ENCODE data around the gene ELOB. TPM values are rescaled to one million over a fixed set of nuclear protein-coding genes. Genes with fewer than 3 reads are reported as not detected.

The ELOB gene
- total RNA-seq, 2 donors from 2014 or later: 318 to 496 TPM

DNA sequence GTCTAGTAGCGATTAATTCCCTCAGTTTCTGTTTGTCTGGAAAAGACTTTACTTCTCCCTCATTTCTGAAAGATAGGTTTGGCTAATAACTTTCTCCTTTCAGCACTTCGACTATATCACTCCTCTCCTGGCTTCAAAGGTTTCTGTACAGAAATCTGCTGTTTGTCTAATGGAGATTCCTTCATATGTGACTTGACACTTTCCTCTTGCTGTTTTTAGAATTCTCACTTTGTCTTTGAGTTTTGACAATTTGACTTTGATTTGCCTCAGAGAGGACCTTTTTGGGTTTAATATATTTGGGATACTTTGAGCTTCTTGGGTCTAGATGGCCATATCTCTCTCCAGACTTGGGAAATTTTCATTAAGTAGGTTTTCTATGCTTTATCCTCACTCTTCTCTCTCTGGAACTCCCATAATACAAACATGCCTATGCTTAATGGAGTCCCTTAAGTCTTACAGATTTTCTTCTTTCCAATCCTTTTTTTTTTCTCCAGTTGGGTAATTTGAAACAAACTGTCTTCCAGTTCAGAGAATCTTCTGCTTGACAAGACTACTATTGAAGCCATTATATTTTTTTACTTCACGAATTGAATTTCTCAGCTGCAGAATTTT, 32.2 kb upstream of the ELOB start:
- TF ChIP-seq POLR2A (IDR thresholded peaks at IDR 0.05) (no peak), POLR2AphosphoS5 (IDR thresholded peaks at IDR 0.05) (no peak)
- TF ChIP-seq, protein P1, sequence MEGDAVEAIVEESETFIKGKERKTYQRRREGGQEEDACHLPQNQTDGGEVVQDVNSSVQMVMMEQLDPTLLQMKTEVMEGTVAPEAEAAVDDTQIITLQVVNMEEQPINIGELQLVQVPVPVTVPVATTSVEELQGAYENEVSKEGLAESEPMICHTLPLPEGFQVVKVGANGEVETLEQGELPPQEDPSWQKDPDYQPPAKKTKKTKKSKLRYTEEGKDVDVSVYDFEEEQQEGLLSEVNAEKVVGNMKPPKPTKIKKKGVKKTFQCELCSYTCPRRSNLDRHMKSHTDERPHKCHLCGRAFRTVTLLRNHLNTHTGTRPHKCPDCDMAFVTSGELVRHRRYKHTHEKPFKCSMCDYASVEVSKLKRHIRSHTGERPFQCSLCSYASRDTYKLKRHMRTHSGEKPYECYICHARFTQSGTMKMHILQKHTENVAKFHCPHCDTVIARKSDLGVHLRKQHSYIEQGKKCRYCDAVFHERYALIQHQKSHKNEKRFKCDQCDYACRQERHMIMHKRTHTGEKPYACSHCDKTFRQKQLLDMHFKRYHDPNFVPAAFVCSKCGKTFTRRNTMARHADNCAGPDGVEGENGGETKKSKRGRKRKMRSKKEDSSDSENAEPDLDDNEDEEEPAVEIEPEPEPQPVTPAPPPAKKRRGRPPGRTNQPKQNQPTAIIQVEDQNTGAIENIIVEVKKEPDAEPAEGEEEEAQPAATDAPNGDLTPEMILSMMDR (IDR thresholded peaks at IDR 0.05): no peak
- H3K4me1 ChIP-seq (replicated peaks): no peaks in the 10 kb centered on the region
- no peaks in the 10 kb centered on the region for H3K9me3 ChIP-seq
- H3K27ac ChIP-seq: no peak overlapping the region
- no peaks in the 10 kb centered on the region for H3K36me3 ChIP-seq
- no peaks in the 10 kb centered on the region for H3K27me3 ChIP-seq (replicated peaks; ENCODE audit: insufficient read depth)
- no peak overlapping the region for H3K4me3 ChIP-seq
- DNase-seq (ENCODE audit: low spot score): no peak
- intact Hi-C loops (cut with DNase I): no loop called here
- 74% methylated on average over 3 of the region's 3 CpGs for WGBS

DNA sequence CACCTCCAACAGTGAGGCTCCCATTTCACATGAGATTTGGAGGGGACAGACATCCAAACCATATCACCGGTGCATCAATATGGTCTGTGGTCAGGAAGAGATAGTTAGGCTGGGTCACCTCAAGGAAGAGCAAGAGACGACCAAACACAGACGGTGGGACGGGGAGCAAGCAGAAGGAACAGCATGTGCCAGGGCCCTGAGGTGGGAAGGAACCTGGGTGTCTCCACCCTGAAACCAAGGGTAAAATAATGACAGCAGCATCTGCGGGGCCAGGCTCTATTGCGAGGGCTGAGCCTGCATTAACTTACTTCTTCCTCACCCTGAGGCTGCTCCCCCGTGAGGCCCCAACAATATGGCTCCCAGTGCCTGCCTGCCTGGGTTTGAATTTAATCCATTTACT, 31.1 kb upstream of the ELOB start:
- H3K36me3 ChIP-seq: no peaks in the 10 kb centered on the region
- TF ChIP-seq POLR2AphosphoS5 (IDR thresholded peaks at IDR 0.05) (no peak), POLR2A (IDR thresholded peaks at IDR 0.05) (no peak)
- TF ChIP-seq, protein P1 (IDR thresholded peaks at IDR 0.05): no peak
- intact Hi-C loops (cut with DNase I): no loop called here
- H3K9me3 ChIP-seq: no peaks in the 10 kb centered on the region
- 93% methylated on average over 7 of the region's 7 CpGs for WGBS
- H3K4me1 ChIP-seq (replicated peaks): no peaks in the 10 kb centered on the region
- H3K27ac ChIP-seq: no peak overlapping the region
- no peak for DNase-seq (ENCODE audit: low spot score)
- H3K4me3 ChIP-seq: no peak overlapping the region
- H3K27me3 ChIP-seq (replicated peaks; ENCODE audit: insufficient read depth): no peaks in the 10 kb centered on the region

DNA sequence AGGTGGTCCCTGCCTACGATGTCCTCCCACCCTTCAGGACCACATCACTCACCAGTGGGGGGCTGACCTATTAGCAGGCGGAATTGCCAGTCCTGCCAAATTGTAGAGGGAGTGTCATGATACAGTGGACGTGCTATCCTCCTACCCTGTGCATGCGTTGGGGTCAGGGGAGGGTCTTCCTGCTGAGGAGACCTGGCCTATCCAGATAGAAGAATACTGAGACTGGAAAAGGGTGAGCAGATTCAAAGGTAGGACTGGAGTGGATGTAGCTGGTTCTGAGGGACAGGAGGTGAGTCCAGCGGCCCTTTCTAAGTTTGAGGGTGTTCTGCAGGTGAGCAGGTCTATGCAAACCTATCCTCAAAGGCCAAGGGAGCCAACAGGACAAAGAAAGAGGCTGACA, 29.2 kb upstream of the ELOB start:
- Histone ChIP-seq H3K4me1 (replicated peaks) (no peaks in the 10 kb centered on the region), H3K9me3 (no peaks in the 10 kb centered on the region), H3K36me3 (no peaks in the 10 kb centered on the region), H3K4me3 (no peak overlapping the region), H3K27ac (no peak overlapping the region), H3K27me3 (replicated peaks; ENCODE audit: insufficient read depth) (no peaks in the 10 kb centered on the region)
- intact Hi-C loops (cut with DNase I): no loop called here
- WGBS: 77% methylated on average over 5 of the region's 5 CpGs
- TF ChIP-seq POLR2A (IDR thresholded peaks at IDR 0.05): no peak
- TF ChIP-seq, protein P1 (IDR thresholded peaks at IDR 0.05): no peak
- TF ChIP-seq POLR2AphosphoS5 (IDR thresholded peaks at IDR 0.05): no peak
- no peak for DNase-seq (ENCODE audit: low spot score)

DNA sequence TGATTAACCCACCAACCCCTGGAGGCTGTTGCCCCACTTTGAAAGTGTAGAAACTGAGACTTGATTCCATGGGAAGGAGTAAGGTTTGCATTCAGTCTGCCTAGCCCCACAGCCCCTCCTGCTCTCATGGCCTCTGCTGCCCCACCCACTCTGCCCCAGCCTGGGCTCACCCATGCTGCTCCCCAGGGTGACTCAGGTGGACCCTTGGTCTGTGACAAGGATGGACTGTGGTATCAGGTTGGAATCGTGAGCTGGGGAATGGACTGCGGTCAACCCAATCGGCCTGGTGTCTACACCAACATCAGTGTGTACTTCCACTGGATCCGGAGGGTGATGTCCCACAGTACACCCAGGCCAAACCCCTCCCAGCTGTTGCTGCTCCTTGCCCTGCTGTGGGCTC, 27.6 kb upstream of the ELOB start:
- no peaks in the 10 kb centered on the region for H3K4me1 ChIP-seq (replicated peaks)
- intact Hi-C loops (cut with DNase I): no loop called here
- no peak for DNase-seq (ENCODE audit: low spot score)

More for the DNA sequence above, 27.6 kb upstream of the ELOB start:
- no peaks in the 10 kb centered on the region for H3K27me3 ChIP-seq (replicated peaks; ENCODE audit: insufficient read depth)
- H3K36me3 ChIP-seq: no peaks in the 10 kb centered on the region
- no peaks in the 10 kb centered on the region for H3K9me3 ChIP-seq
- no peak overlapping the region for H3K27ac ChIP-seq
- H3K4me3 ChIP-seq: no peak overlapping the region
- 96% methylated on average over 3 of the region's 4 CpGs for WGBS
- TF ChIP-seq, protein P1 (IDR thresholded peaks at IDR 0.05): no peak
- no peak for TF ChIP-seq POLR2AphosphoS5 (IDR thresholded peaks at IDR 0.05)
- no peak for TF ChIP-seq POLR2A (IDR thresholded peaks at IDR 0.05)
